GM10248 (cell line): ENCODE results near the gene LY6G5B.
A peak's percentile ranks its signal among the peaks of the same experiment; 100 is the strongest.

Experiments used
- CTCF ChIA-PET: fragments of 300-600 bp; sonication (Branson Sonifier 250); formaldehyde crosslinking; extraction: SDS; loops from one replicate; lab custom pipeline; 2021; ENCODE audit warnings: antibody characterized with exemption; lab: Yijun Ruan, JAX
- POLR2A ChIA-PET: fragments of 350-650 bp; sonication (Branson Sonifier 250); formaldehyde crosslinking; extraction: SDS; loops from one replicate; lab custom pipeline; 2020; ENCODE audit warnings: antibody characterized with exemption; lab: Yijun Ruan, JAX
- DNase-seq: peaks from one replicate; pipeline ENCODE4 v3.0.0; 2012; ENCODE audit errors: extremely low spot score
- TF ChIP-seq, protein P1 (sequence below): IDR thresholded peaks from 2 replicates; pipeline ENCODE4 v1.5.1; 2012; ENCODE audit warnings: mild to moderate bottlenecking, low read depth; ENCODE audit errors: extremely low read depth, missing control alignments, control extremely low read depth

Gene LY6G5B

DNA sequence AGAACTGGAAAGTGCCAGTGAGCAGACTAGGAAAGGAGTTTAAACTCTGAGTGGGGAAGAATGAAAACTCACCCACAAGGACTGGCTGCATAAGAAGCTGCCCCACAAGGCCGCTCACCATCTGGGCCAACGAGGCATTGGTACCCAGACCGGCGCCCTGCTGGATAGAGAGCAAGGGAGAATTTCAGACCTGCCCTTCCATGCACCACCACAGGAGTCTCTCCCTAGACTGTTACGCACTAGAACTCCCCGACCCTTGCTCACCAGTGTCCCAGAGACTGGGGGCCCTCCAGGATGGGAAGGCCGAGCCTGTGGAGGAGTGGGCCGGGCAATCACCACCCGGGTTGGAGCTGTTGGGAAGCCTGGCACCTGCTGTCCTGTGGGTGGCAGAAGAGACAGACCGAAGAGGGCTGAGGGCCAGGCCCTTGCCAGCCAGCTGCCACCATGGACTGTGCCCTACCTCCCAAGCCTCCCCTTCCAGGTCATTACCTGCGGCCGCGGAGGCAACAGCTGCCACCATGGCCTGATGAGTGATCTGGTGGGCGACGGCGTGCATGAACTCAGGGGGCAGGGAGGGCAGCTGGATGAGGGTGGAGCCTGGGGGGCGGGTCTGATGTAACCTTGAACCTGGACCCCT, 25.8 kb upstream of the LY6G5B start:
- ChIA-PET CTCF (interaction anchor here (1.0 to 1.6 kb wide), 8 partner anchors 9 to 88 kb away, joined by 3 to 6 read pairs (median 4); partner anchors contain the start of gene BAG6), POLR2A (interaction anchor here (0.6 to 2.5 kb wide), 5 partner anchors 8 to 917 kb away, joined by 3 to 8 read pairs (median 4); no protein-coding TSS in a partner anchor)
- TF ChIP-seq, protein P1, sequence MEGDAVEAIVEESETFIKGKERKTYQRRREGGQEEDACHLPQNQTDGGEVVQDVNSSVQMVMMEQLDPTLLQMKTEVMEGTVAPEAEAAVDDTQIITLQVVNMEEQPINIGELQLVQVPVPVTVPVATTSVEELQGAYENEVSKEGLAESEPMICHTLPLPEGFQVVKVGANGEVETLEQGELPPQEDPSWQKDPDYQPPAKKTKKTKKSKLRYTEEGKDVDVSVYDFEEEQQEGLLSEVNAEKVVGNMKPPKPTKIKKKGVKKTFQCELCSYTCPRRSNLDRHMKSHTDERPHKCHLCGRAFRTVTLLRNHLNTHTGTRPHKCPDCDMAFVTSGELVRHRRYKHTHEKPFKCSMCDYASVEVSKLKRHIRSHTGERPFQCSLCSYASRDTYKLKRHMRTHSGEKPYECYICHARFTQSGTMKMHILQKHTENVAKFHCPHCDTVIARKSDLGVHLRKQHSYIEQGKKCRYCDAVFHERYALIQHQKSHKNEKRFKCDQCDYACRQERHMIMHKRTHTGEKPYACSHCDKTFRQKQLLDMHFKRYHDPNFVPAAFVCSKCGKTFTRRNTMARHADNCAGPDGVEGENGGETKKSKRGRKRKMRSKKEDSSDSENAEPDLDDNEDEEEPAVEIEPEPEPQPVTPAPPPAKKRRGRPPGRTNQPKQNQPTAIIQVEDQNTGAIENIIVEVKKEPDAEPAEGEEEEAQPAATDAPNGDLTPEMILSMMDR, result no peak
- no peak for DNase-seq

DNA sequence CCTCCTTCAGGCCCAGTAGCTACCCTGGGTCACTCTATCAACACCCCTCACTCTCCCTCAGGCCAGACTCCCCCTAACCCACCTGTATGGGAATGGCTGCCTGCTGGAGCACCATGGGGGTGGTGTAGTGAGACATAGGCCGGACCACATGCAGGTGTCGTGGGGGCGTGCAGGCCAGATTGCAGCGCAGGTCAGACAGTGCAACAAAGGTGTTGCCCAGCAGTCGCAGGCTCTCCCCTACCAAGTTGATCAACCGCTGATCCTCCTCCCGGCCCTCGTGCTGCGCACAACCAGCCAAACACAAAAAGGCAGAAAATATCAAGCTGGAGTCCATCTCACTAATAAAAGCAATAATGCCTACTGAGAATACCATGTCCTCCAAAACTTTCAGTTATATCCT, 24.5 kb upstream of the LY6G5B start:
- no peak for DNase-seq
- POLR2A ChIA-PET, result no interaction called here
- TF ChIP-seq, protein P1, result no peak
- CTCF ChIA-PET, result interaction anchor here (1.3 to 1.6 kb wide), 3 partner anchors 10 to 18 kb away, joined by 3 to 5 read pairs (median 4); no protein-coding TSS in a partner anchor

DNA sequence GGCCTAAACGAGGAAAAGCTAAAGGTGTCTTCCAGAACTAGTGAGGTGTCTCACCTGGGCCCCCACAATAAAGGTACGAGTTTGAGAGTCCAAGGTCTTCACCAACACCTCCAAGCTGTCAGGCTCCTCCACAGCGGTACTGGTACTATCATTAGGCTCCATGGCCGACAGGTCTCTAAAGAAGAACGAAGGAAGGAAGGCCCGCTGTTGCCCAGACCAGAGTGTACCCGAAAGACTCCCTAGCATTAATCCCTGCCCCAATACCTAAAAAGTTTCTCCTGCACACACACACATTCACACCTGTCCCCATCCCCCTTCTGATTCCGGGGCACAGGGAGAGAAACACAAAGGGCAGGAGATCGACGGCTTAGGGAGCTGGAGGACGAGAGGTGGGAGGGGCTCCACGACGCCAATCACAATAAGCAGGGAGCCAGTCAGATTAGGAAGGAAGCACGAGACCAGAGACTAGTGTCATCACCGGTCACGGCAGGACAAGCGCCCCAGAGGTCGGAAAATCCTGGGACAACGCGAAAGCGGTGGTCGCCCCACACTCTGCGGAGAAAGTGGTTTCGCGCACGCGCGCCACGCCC, 18.1 kb upstream of the LY6G5B start:
- ChIA-PET CTCF (interaction anchor here (1.0 to 3.3 kb wide), 13 partner anchors 8 to 211 kb away, joined by 3 to 27 read pairs (median 4); partner anchors contain the start of genes ATP6V1G2, GPANK1, NCR3 and NEU1), POLR2A (interaction anchor here (0.6 to 2.5 kb wide), 11 partner anchors 8 to 188 kb away, joined by 3 to 15 read pairs (median 5); partner anchors contain the start of genes C6orf47, GPANK1, NCR3 and NFKBIL1)
- peak; percentile 67 for DNase-seq
- TF ChIP-seq, protein P1, result no peak

DNA sequence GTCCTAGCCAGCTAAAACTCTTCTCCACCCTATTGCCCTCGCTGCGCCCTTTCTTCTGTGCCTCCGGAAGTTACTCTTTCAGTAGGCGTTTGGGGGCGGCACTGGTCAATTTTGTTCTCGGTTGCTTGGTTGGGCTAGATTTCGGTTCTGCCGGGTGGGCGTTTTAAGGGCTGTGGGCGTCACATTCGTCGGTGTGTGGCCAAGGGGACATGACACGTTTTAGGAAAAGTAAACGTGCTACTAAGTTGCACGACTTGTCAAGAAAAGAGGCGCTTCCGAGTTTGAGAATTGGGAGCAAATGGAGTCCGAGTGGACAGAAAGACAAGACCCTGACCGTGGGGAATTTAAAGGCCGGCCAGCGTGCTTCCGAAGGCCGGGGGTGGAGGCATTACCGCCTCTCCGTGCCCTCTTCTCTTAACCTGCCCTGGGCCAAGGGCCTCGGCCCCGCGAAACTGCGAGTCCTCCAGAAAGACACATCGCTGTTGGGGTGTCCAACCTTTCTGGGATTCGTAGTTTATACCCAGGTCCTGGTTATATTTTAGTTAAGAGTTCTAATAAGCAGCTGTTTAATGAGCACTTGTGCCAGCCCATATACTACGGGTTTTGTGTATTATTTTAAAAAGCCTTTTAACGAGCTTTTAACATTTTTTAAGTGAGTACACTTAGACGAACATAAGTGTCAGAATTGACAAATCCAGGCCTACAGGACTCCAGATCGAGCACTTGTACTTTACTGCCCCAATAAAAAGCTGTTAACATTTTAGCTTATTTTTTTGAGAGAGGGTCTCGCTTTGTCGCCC, 16.7 kb upstream of the LY6G5B start:
- ChIA-PET CTCF (interaction anchor here (0.9 to 3.3 kb wide), 8 partner anchors 10 to 245 kb away, joined by 3 to 27 read pairs (median 4); partner anchors contain the start of genes ATP6V1G2, EHMT2, GPANK1 and NEU1), POLR2A (interaction anchor here (0.7 to 2.5 kb wide), 8 partner anchors 7 to 175 kb away, joined by 3 to 15 read pairs (median 4); partner anchors contain the start of genes C6orf47, GPANK1, HSPA1A and HSPA1B)
- TF ChIP-seq, protein P1, result no peak
- DNase-seq, result peak; percentile 90

DNA sequence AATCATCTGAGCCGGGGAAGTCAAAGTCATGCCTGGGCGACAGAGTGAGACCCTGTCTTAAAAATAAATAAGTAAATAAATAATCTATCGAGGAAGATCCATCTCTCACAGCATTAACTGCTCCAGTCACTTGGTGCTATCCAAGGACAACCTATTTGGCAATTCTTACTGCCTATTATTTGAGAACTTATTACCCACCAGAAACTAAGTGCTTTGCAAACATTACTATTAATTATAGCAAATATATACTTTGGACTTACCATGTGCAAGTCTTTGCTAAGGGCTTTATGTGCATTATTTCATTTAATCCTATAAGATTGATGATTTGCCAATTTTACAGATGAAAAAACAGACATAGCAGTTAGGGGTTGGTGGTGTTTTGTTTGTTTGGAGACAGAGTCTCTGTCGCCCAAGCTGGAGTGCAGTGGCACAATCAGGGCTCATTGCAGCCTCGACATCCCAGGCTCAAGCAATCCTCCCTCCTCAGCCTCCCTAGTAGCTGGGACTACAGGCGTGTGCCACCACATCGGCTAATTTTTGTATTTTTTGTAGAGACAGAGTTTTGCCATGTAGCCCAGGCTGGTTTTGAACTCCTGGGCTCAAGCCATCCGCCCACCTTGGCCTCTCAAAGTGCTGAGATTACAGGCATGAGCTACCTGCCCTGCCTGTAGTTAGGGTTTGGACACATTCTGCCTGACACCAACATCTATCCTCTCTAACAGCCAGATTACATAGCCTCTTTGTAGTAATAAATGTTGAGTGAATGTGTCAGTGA, 15.0 kb upstream of the LY6G5B start:
- TF ChIP-seq, protein P1, result no peak
- DNase-seq, result no peak
- POLR2A ChIA-PET, result interaction anchor here (1.4 kb wide), 2 partner anchors 10 to 12 kb away, joined by 3 to 9 read pairs; partner anchors contain the start of gene GPANK1
- CTCF ChIA-PET, result interaction anchor here (0.8 to 3.3 kb wide), 7 partner anchors 8 to 104 kb away, joined by 3 to 27 read pairs (median 4); partner anchors contain the start of gene GPANK1
